GM18505 (cell line): ENCODE measurements around the gene SKP1.

Experiments used
- ATAC-seq: cut with Tn5 transposase; IDR thresholded peaks from one replicate; pipeline ENCODE4 v1.9.1; 2021; ENCODE audit not compliant: unreplicated experiment
- POLR2A ChIP-seq: IDR thresholded peaks from 4 replicates; pipeline ENCODE4 v1.6.1; 2011; ENCODE audit warnings: borderline replicate concordance; ENCODE audit not compliant: insufficient read depth, insufficient read length; ENCODE audit errors: extremely low read depth

The SKP1 gene

DNA sequence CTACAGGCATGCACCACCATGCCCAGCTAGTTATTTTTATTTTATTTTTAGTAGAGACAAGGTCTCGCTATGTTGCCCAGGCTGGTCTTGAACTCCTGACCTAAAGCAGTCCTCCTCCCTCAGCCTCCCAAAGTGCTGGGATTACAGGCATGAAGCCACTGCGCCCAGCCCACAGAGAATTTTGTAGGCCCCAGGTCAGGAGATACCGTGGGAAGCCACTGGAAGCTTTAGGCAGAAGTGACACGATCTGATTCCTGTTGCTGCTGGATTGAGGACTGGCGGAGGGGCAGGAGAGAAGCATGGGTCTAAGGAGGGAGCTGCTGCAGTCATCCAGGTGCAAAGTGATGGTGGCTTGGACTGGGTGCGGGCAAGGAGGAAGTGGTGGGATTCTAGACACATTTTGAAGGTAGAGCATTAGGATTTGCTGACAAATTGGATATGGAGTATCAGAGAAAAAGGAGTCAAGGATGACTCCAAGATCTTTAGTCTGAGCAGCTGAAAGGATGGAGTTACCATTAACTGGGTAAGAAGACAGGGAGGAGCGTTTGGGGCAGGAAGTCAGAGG, 41.6 kb downstream of the SKP1 start:
- no peak for TF ChIP-seq POLR2A

GRCh38 chr5:134133995-134134541, 42.7 kb downstream of the SKP1 start:
- TF ChIP-seq POLR2A: no peak

More for the DNA sequence above, 41.6 kb downstream of the SKP1 start:
- ATAC-seq: no peak

DNA sequence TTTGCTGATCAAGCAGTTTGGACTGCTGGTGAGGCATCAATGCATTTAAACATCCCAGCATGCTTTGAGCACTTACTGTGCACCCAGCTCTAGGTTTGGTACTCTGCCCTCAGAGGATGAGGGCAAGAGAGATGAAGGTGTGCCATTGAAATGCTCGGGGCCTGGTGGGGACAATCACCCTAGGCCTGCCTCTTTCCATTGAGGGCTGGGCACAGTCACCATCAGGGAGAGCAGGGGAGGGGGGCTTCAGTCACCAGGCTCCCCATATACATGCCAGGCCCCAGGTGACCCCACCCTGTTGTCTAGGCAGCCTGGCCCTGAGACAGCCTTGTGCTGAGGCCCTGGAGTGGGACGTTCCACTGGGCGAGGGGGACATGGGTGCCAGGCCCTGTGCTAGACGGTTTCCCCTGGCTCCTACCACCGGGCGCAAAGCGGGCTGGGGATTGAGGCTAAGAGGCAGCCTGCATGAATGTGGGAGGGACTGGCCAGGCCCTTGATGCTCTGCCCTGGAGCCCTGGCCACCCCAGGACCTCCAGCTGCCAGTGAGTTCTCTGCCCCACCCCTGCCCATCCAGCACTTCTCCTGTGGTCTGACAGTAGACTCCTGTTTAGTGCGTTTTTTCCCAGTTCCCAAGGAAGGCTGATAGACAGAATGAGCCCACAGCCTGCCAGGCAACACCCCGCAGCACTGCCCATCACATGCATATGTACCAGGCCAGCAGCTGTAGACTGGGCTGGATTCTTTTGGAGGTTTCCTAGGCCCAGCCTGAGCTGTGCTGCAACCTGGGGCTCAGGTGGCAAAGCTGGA, 43.4 kb downstream of the SKP1 start:
- no peak for ATAC-seq

More at GRCh38 chr5:134133995-134134541, 42.7 kb downstream of the SKP1 start:
- ATAC-seq: no peak

GRCh38 chr5:134132372-134133187, 44.2 kb downstream of the SKP1 start:
- TF ChIP-seq POLR2A: no peak
- peak; percentile 46 for ATAC-seq

More for the DNA sequence above, 43.4 kb downstream of the SKP1 start:
- no peak for TF ChIP-seq POLR2A

GRCh38 chr5:134131578-134132350, 45.0 kb downstream of the SKP1 start:
- no peak for ATAC-seq
- TF ChIP-seq POLR2A: no peak

DNA sequence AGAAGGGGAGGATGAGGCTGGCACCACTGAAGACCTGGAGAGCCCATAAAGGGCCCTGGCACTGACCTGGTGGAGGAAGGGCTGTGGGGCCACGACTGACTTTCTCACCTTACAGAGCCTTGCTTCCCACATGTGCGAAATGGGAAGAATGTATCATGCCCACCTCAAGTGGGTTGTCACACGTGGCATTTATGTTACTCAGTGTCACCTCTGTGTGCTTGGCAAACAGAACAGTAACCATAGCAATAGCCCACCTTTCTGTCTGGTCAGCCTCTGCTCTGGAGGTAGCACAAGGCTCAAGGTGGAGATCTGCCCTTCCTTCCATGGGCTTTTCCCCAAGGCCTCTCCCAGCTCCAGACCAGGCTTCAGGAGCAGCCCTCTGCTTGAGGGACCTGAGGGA, 45.6 kb downstream of the SKP1 start:
- no peak for TF ChIP-seq POLR2A
- no peak for ATAC-seq

DNA sequence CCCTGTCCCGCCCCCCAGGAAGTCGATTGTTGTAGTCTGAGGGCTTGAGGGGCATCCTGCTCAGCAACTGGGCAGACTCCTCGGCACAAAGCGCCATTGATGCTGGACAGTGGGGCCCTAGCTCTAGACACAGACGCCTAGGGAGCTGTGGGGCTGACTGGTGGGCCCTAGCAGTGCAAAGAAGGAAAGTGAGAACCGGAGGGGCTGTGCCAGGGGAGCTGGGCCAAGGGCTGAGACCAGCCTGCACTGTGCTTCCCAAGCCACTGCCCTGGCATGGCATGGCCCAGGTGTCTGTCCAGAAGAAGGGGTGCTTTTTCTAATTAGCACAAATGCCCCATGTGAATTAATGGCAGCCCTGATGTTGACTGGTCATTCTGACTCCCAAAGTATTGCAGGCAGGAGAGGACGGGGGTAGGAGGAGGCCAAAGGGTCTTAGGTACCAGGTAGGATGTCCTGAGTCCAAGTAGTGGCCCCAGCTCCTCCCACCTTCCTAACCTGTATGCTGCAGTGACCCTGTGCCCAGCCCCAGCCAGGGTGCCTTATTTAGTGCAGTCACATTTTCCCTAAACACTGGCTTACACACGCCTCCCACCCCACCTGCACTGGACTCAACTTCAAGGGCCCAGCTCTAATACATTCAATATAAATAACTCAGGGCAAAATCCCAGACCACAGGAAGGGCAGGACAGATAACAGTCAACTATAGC, 46.4 kb downstream of the SKP1 start:
- no peak for TF ChIP-seq POLR2A

GRCh38 chr5:134129411-134130238, 47.1 kb downstream of the SKP1 start:
- peak; percentile 12 for TF ChIP-seq POLR2A

More for the DNA sequence above, 46.4 kb downstream of the SKP1 start:
- ATAC-seq: no peak

GRCh38 chr5:134128648-134128995, 48.1 kb downstream of the SKP1 start:
- no peak for ATAC-seq
- TF ChIP-seq POLR2A: no peak

More at GRCh38 chr5:134129411-134130238, 47.1 kb downstream of the SKP1 start:
- no peak for ATAC-seq

- ATAC-seq: no peak
- no peak for TF ChIP-seq POLR2A
Observed at GRCh38 chr5:134127988-134128647, 48.6 kb downstream of the SKP1 start.

DNA sequence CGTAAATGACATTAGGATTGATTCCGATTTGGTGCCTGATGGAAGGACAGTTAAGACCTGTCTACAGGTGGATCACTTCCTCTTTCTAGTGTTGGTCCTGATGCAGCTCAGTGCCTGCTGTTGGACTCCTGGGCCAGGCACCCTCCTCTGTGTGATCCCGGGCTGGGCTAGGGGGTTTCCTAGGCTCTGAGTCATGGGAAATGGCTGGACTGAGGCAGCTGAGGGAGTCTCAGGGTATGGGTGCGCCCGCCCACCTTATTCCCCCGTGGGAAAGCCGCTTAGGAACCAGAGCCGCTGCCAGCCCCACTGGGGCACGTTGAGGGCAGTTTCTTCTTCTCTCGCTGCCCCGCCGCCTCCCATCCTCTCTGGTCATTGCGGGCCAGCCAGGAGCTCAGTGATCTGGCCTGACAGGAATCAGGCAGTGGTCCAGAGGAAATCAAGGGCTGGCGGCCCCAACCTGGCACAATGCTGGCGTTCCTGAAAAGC, 49.3 kb downstream of the SKP1 start:
- no peak for ATAC-seq
- TF ChIP-seq POLR2A: no peak
